ENCODE measurements around the gene JAG1.

- TF ChIP-seq, protein P1, sequence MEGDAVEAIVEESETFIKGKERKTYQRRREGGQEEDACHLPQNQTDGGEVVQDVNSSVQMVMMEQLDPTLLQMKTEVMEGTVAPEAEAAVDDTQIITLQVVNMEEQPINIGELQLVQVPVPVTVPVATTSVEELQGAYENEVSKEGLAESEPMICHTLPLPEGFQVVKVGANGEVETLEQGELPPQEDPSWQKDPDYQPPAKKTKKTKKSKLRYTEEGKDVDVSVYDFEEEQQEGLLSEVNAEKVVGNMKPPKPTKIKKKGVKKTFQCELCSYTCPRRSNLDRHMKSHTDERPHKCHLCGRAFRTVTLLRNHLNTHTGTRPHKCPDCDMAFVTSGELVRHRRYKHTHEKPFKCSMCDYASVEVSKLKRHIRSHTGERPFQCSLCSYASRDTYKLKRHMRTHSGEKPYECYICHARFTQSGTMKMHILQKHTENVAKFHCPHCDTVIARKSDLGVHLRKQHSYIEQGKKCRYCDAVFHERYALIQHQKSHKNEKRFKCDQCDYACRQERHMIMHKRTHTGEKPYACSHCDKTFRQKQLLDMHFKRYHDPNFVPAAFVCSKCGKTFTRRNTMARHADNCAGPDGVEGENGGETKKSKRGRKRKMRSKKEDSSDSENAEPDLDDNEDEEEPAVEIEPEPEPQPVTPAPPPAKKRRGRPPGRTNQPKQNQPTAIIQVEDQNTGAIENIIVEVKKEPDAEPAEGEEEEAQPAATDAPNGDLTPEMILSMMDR (IDR thresholded peaks at IDR 0.05), result no peak
- TF ChIP-seq EP300 (IDR thresholded peaks at IDR 0.05), result no peak
Observed at GRCh38 chr20:10707791-10708190, 34.0 kb upstream of the JAG1 start.
